OCI-M2 (cell line): ENCODE results near the gene ZFYVE9.
"Not testable (repeated sequence)": the region's sequence is repeated elsewhere in the genome, so short reads cannot be mapped to it uniquely, and the experiment has no call there.

ENCODE experiments used
- DNase-seq: peaks from one replicate; lab custom pipeline; 2025; ENCODE audit not compliant: unreplicated experiment; lab: John Stamatoyannopoulos, UW

ZFYVE9 gene

DNA sequence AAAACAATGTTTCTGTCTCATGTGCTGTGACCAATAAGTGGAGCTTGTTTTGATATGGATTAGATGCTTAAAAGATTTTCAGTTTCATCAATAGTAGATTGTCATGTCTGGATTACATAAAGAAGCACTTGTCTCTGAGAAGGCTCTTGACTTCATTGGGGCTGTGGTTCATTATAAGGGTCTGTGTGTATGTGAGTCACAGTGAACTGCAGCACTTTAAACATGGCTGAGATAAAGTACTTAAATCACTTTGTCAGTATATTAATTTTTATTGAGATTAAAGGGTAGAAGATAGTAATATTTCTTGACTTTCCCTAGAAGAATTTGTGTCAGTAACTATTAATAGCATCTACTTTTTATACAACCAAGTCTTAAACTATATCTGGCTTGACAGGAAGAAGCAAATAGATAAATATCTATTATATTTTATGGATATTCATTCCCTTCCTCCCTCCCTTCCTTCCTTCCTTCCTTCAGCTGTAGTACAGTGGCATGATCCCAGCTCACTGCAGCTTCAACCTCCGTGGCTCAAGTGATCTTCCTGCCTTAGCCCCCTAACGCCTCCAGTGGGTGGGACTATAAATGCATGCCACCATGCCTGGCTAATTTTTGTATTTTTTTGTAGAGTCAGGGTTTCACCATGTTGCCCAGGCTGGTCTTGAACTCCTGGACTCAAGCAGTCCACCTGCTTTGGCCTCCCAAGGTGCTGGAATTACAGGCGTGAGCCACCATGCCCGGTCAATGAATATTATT lies 48.8 kb downstream of the ZFYVE9 start:
- no peak for DNase-seq

DNA sequence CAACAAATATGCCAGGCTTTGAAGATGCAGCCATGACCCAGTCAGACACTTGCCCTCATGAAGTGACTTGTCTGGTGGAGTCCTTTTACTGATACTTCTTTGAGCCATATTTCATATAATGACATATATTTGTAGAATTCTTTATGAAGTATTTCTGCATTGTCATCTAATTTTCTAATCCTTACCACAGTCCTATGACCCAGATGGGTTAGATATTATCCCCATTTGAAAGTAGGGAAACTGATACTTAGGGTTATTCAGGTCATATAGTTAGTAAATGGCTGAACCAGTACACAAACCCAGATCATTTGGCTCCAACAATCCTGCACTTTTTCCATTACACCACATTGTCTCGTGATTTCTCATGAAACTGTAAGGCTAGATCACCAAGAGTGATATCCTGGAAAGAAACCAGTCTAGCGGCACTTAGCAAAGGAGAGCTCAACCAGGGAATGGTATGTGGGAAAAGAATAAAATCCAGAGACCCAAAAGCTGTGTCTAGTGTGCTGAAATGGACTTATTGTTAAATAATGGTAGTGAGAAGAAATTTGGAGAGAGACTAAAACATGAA lies 49.6 kb downstream of the ZFYVE9 start:
- no peak for DNase-seq

DNA sequence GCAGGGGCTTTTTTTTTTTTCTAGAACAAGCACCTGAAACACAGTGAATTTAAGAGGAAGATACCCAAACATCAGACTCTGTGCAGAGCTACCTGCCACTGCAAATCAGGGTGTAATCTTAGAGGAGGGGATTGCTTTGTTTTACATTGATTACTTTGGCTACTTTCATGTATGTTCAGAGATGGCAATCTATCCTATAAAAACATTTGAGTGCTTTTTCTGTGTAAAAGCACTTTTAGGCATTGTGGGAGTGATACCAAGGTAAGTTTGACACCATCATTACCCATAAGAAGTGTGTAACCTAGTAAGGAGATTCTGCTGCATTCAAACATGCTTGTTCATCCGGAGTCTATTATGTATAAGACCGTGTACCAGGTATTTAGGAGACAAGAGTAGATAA lies 50.1 kb downstream of the ZFYVE9 start:
- no peak for DNase-seq

DNA sequence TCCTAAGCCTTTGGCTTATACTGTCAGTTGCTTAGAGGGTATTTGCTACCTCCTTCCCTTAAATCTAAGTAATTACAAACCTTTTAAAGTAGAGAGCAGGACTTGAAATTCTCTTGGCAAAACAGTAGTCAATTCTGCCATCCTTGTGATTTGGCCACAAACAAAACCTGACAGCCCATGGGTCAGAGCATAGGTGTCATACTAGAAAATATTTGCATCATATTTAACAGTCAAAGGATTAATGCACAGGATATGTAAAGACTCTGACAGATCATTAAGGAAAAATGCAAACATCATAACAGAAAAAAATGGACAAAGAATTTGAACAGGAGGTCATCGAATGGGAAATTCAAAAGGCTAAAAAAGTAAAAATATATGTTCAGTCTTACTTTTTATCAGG lies 50.5 kb downstream of the ZFYVE9 start:
- no peak for DNase-seq

DNA sequence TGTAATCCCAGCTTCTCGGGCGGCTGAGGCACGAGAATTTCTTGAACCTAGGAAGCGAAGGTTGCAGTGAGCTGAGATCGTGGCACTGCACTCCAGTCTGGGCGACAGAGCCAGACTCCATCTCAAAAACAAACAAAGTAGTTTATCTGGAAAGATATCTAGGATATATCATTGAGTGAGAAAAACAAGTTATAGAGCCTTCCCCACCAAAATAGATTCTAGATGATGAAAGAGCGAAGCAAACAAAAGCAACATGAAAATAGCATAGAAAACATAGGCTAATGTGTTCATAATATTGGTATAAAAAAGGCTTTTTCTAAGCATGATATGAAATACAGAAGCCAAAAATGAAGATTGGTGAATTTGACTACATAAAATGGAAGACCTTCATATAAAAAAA lies 52.1 kb downstream of the ZFYVE9 start:
- DNase-seq = no peak

DNA sequence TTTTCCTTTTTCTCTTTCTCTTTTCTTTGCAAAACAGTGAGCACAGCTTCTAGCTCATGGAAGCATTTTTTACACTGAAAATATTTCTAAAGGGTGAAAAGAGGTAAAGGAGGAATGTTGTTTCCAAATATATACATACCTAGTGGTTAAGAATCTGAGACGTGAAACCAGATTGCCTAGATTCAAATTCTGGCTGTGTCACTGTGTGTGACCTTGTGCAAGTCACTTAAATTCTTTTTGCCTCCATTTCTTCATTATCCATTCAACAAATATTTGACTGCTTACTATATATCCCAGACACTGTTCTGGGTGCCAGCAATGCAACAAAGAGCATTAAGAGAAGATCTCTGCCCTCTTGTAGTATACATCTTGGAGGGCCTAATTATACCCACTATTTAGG lies 53.3 kb downstream of the ZFYVE9 start:
- DNase-seq = no peak

DNA sequence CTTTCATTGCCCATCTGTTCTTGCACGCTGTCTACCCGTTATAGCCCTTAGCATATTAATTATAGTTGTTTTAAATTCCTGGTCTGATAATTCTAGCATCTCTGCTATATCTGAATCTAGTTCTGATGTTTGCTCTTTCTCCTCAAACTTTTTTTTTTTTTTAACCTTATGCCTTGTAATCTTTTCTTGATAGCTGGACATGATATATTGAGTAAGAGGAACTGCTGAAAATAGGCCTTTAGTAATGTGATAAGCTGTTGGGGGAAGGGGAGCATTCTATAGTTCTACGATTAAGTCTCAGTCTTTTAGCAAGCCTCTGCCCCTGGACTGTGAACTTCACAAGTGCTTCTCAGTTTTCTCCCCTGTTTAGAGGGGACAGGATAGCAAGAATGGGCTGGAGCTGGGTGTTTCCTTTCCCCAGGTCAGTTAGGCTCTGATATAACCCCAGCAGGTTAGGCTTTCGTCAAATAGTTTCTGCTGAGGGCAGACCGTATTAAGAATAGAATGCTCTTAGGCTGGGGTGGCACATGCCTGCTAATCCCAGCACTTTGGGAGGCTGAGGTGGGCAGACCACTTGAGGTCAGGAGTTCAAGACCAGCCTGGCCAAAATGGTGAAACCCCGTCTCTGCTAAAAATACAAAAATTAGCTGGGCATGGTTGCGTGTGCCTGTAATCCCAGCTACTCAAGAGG lies 62.2 kb downstream of the ZFYVE9 start:
- DNase-seq = peak; percentile 2

DNA sequence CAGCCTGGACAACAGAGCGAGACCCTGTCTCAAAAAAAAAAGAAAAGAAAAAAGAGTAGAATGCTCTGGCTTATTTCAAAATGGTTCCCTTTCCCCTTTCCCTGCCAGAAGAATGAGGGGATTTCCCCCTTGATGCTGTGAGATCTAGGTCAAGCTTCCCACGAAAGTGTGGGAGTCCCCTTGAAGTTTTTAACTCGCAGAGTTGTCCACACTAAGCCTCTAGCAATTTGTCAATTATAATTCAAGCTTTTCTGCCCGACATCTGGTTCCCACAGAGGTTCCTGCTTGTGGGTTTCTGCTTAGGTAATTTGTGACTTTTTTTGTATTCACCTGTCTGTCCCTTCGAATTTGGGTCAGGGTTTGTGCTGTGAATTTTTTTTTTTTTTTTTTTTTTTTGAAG lies 62.8 kb downstream of the ZFYVE9 start:
- no peak for DNase-seq

DNA sequence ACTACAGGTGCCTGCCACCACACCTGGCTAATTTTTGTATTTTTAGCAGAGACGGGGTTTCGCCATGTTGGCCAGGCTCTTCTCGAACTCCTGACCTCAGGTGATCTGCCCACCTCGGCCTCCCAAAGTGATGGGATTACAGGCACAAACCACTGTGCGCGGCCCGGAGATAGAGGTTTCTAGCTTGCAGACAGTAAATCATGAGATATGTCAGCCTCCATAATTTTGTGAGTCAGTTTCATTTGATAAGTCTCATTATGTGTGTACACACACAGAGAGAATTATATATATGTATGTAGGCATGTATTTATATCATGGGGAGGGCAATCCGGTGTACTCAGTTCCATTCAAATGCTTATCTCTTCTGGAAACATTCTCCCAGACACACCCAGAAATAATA lies 64.8 kb downstream of the ZFYVE9 start:
- not testable (repeated sequence) for DNase-seq

DNA sequence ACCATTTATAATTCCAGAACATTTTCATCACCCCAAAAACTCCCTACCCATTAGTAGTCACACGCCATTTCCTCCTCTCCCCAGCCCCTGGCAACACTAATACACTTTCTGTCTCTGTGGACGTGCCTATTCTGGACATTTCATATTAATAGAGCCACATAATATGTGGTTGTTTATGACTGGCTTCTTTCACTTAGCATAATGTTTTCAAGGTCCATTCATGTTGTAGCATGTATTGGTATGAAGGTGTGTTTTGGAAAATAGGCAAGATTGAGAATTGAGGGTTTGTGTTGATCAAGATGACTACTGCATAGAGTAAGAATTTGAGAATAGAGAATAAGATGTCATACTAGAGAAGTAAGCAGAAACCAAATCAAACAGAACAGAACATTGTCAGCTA lies 67.5 kb downstream of the ZFYVE9 start:
- no peak for DNase-seq

DNA sequence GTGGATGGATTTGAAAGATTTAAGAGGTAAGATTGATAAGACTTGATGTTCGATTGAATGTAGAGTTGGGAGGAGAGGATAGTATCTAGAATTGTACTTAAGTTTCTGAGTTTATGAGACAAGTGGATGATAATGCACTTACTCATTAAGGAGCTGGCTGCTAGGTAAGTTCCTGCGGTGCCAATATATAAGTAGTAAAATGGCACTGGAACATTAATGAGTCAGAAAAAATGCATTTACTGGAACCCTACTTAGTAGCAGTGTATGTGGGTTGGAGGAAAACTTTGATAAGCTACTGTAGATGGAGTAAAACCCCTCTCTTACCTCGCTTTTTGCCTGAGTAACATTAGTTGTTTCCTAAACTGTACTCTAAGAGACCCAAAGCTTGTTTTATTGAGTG lies 68.2 kb downstream of the ZFYVE9 start:
- DNase-seq = no peak

DNA sequence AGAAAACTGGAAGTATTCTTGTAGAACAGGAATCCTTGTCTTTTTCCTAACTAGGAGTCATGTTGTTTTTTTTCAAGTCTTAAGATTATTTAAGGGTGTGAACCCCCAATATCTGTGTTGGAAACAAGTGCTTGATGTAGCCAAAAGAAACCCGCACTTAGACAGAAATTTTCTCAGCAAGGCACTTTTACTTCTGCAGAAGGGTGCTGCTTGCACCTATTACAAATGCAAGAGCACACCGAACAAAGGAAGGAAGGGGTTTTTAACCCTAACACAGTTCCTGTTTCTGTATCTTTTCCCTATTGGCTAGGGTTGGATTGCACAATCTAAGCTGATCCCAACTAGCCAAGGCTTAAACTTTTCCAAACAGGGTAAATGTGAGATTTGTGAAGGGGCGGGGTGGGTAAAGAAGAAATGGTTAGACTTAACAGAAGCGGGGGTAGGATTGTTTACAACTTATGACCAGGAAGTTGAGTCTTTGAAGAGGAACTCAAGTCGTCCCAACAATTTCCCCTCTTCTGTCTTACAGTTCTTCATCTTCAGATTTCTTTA lies 75.1 kb downstream of the ZFYVE9 start:
- no peak for DNase-seq

DNA sequence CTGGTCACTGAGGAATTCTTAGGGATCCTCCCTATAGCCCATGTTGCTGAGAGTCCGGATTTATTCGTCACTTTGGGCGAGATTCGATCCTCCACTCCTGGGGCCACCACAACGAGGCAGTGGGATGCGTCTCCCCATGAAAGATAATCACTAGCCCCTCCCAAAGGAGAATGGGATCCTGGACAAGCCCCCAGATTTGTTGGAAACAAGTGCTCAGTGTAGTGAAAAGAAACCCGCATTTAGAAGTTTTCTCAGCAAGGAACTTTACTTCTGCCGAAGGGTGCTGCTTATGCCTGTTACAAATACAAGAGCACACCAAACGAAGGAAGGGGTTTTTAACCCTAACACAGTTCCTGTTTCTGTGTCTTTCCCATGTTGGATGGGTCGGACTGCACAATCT lies 83.3 kb downstream of the ZFYVE9 start:
- no peak for DNase-seq

DNA sequence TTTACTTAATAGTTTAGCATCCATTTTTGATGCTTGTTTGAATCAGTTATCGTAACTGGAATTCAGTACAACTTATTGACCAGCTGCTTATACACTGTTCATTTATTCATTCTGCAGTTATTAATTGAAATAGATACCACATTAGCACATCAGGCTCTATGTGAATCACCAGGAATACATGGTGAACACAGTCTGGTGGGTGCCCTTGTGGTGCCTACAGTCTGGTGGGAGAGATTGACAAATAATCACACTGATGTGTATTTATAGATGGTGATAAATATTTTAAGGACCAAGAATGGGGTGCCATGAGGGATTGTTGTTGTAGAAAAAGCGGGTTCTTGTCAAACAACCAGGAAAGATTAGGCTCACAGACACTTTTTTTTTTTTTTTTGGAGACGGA lies 87.6 kb downstream of the ZFYVE9 start:
- no peak for DNase-seq

DNA sequence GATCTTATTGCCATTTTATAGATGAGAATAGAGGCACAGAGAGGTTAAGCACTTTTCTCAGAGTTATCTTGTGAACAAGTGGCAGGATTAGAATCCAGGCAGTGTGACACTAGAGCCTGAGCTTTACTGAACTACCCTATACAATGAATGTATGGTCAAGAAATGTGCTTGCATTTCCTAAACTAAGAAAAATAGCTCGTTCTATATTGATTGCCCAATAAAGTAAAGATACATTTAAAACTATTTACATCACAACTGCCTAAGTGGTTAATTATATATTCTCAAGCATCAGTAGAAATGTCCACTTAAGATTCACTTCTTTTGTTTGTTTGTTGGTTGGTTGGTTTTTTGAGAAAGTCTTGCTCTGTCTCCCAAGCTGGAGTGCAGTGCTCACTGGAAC lies 91.6 kb downstream of the ZFYVE9 start:
- DNase-seq = no peak

DNA sequence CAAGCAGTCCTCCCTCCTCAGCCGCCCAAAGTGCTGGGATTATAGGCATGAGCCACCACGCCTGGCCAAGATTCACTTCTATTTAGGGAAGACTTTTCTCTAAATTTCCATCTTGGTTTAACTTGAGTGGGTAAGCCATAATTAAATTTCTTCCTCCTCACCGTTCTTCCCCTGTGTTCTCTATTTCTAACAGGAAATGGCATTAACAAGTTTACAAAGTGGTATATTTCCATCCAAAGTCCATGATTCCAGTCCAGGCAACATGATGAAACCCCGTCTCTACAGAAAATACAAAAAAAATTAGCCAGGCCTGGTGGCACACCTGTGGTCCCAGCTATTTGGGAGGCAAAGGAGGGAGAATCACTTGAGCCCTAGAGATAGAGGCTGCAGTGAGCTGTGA lies 92.1 kb downstream of the ZFYVE9 start:
- DNase-seq = no peak

DNA sequence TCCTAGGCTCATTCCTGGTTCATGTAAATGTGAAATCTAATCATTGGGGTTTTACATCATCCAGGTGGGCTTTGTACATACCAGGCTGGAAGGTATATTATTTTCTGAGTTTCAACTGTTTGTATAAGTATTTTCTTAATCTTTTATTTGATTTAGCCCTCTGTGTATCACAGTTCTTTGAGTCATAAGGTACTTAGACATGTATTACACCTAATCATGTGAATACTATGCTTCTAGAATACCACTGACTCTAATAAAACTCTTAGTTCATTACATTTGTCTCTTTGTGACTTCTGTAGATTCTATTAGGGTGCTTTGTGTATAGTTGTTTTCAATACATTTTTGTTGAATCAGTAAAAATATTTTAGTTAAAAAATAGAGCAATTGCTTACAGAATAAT lies 92.8 kb downstream of the ZFYVE9 start:
- DNase-seq = no peak

DNA sequence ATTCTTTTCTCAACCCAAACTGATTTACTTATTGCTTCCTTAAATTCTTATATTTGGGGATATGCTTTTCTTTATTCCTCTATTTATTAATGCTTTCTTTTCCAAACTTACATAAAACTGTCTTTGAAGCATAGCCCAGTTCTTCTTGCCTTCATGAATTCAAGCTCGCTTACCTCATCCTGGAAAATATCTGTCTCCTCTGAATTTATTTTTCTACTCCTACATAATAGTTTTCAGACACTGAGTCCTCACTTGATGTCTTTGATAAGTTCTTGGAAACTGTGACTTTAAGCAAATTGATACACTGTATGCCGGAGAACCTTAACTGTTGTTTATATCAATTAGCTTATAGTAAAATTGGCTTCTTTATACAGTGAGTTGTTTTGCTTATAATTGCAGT lies 93.8 kb downstream of the ZFYVE9 start:
- DNase-seq = no peak

DNA sequence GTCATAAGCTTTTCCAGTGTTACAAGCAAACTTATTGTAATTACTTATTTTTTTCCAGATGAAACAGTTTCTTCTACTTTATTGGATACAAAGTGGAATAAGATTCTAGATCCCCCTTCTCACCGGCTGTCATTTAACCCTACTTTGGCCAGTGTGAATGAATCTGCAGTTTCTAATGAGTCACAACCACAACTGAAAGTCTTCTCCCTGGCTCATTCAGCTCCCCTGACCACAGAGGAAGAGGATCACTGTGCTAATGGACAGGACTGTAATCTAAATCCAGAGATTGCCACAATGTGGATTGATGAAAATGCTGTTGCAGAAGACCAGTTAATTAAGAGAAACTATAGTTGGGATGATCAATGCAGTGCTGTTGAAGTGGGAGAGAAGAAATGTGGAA lies 95.5 kb downstream of the ZFYVE9 start:
- DNase-seq = no peak

DNA sequence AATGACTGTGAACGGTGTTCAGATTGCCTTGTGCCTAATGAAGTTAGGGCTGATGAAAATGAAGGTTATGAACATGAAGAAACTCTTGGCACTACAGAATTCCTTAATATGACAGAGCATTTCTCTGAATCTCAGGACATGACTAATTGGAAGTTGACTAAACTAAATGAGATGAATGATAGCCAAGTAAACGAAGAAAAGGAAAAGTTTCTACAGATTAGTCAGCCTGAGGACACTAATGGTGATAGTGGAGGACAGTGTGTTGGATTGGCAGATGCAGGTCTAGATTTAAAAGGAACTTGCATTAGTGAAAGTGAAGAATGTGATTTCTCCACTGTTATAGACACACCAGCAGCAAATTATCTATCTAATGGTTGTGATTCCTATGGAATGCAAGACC lies 96.6 kb downstream of the ZFYVE9 start:
- DNase-seq = no peak

DNA sequence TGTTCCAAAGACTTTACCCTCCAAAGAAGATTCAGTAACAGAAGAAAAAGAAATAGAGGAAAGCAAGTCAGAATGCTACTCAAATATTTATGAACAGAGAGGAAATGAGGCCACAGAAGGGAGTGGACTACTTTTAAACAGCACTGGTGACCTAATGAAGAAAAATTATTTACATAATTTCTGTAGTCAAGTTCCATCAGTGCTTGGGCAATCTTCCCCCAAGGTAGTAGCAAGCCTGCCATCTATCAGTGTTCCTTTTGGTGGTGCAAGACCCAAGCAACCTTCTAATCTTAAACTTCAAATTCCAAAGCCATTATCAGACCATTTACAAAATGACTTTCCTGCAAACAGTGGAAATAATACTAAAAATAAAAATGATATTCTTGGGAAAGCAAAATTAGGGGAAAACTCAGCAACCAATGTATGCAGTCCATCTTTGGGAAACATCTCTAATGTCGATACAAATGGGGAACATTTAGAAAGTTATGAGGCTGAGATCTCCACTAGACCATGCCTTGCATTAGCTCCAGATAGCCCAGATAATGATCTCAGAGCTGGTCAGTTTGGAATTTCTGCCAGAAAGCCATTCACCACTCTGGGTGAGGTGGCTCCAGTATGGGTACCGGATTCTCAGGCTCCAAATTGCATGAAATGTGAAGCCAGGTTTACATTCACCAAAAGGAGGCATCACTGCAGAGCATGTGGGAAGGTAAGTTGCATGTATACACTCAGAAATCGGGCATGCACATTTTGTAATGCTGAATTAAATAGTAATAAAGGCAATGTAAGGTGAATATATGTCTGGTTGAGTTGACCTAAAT lies 97.2 kb downstream of the ZFYVE9 start:
- no peak for DNase-seq

DNA sequence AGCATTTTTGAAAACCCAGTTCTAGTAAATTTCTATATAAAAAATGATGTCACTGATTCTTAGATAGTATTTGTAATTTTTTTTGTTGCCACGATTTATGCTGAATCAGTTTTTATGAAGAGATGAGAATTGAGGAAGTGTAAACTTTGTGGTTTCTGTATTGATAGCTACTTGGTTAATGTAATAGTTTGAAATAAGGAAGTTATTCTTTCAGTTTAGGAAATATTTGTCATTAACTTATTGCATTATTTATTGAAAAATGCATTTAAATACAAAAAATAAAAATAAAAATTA lies 97.8 kb downstream of the ZFYVE9 start:
- DNase-seq = no peak
